IMR-90 (cell line): ENCODE measurements around the gene CENPK. TPM values are rescaled to one million over a fixed set of nuclear protein-coding genes. Genes with fewer than 3 reads are reported as not detected.

ENCODE experiments used
- ATAC-seq: fragments of 200-7000 bp; cut with Tn5 transposase; 2 replicates; pipeline ENCODE4 v1.9.1; 2020; ENCODE audit warnings: low read depth, mild to moderate bottlenecking, moderate library complexity
- BruUV-seq: library from RNA; stranded (reverse); fragments of 400-500 nt; replicated peaks from 2 replicates; lab custom pipeline; 2021; lab: Mats Ljungman, UMichigan
- CTCF ChIA-PET: fragments of 300-600 bp; formaldehyde crosslinking; extraction: SDS; loops from one replicate; lab custom pipeline; 2021; ENCODE audit warnings: antibody characterized with exemption; lab: Yijun Ruan, JAX
- POLR2A ChIA-PET: fragments of 300-600 bp; sonication (Branson Sonifier 250); formaldehyde crosslinking; loops from one replicate; lab custom pipeline; 2022; ENCODE audit warnings: antibody characterized with exemption; ENCODE audit not compliant: unreplicated experiment; lab: Charles Lee
- DNase-seq: peaks from one replicate; pipeline ENCODE4 v3.0.0; 2013
- H2AFZ ChIP-seq: replicated peaks from 2 replicates; pipeline ENCODE3; 2013; ENCODE audit warnings: low read length, mild to moderate bottlenecking; ENCODE audit not compliant: poor library complexity
- H2AK5ac ChIP-seq: 2 replicates; pipeline ENCODE4 v1.6.1; 2013; ENCODE audit warnings: low read depth, low read length, inconsistent platforms
- H2AK9ac ChIP-seq: replicated peaks from 2 replicates; pipeline ENCODE3; 2013; ENCODE audit warnings: mild to moderate bottlenecking, low read depth, low read length, moderate library complexity; ENCODE audit not compliant: poor library complexity
- H2BK120ac ChIP-seq: 2 replicates; pipeline ENCODE4 v1.6.1; 2013; ENCODE audit warnings: low read depth, low read length, inconsistent platforms
- H2BK15ac ChIP-seq: 3 replicates; pipeline ENCODE4 v1.6.1; 2013; ENCODE audit warnings: low read depth, low read length, inconsistent platforms
- H2BK20ac ChIP-seq: 2 replicates; pipeline ENCODE4 v1.6.1; 2013; ENCODE audit warnings: low read depth, mild to moderate bottlenecking, inconsistent platforms, low read length, moderate library complexity
- H2BK5ac ChIP-seq: 2 replicates; pipeline ENCODE4 v1.6.1; 2013; ENCODE audit warnings: mild to moderate bottlenecking, low read depth, low read length, inconsistent platforms; ENCODE audit not compliant: poor library complexity, severe bottlenecking
- H3K14ac ChIP-seq: replicated peaks from 2 replicates; pipeline ENCODE4 v1.6.1; 2013; ENCODE audit warnings: low read depth, low read length, inconsistent platforms
- H3K18ac ChIP-seq: 2 replicates; pipeline ENCODE4 v1.6.1; 2013; ENCODE audit warnings: low read depth, low read length, control low read depth
- H3K23ac ChIP-seq: 2 replicates; pipeline ENCODE4 v1.6.1; 2013; ENCODE audit warnings: low read depth, low read length, inconsistent platforms
- H3K27ac ChIP-seq: 2 replicates; pipeline ENCODE4 v1.5.1; 2013; ENCODE audit warnings: mild to moderate bottlenecking, control low read depth, low read length; ENCODE audit not compliant: insufficient read depth
- H3K27me3 ChIP-seq: 2 replicates; pipeline ENCODE4 v1.6.1; 2013; ENCODE audit warnings: low read length; ENCODE audit not compliant: control insufficient read depth, insufficient read depth
- H3K36me3 ChIP-seq: 2 replicates; pipeline ENCODE4 v1.6.1; 2013; ENCODE audit warnings: low read length, mixed read lengths; ENCODE audit not compliant: control insufficient read depth, insufficient read depth
- H3K4ac ChIP-seq: 2 replicates; pipeline ENCODE4 v1.6.1; 2013; ENCODE audit warnings: low read depth, low read length, inconsistent platforms
- H3K4me1 ChIP-seq: 2 replicates; pipeline ENCODE4 v1.6.1; 2013; ENCODE audit warnings: low read length, mixed read lengths; ENCODE audit not compliant: control insufficient read depth, insufficient read depth
- H3K4me2 ChIP-seq: 2 replicates; pipeline ENCODE4 v1.6.1; 2013; ENCODE audit warnings: low read depth, mild to moderate bottlenecking, control low read depth, low read length, moderate library complexity
- H3K4me3 ChIP-seq: 2 replicates; pipeline ENCODE4 v1.5.1; 2013; ENCODE audit warnings: low read depth, mild to moderate bottlenecking, control low read depth, low read length, moderate library complexity; ENCODE audit not compliant: insufficient read depth
- H3K56ac ChIP-seq: 2 replicates; pipeline ENCODE4 v1.6.1; 2013; ENCODE audit warnings: low read length, inconsistent platforms; ENCODE audit not compliant: insufficient read depth; ENCODE audit errors: extremely low read depth
- H3K79me1 ChIP-seq, 2 experiments: 2 replicates each; pipeline ENCODE4 v1.6.1; 2013; ENCODE audit warnings: low read length in 2 of 2, inconsistent platforms in 1 of 2, low read depth in 1 of 2
- H3K9ac ChIP-seq: 2 replicates; pipeline ENCODE4 v1.6.1; 2013; ENCODE audit warnings: low read depth, low read length, control low read depth
- H3K9me1 ChIP-seq: 2 replicates; pipeline ENCODE4 v1.6.1; 2013; ENCODE audit warnings: low read length, inconsistent platforms; ENCODE audit not compliant: insufficient read depth
- H3K9me3 ChIP-seq: 2 replicates; pipeline ENCODE4 v1.6.1; 2013; ENCODE audit warnings: low read length; ENCODE audit not compliant: control insufficient read depth, insufficient read depth
- H4K20me1 ChIP-seq: 2 replicates; pipeline ENCODE4 v1.6.1; 2013; ENCODE audit warnings: low read length, inconsistent platforms; ENCODE audit not compliant: insufficient read depth
- H4K5ac ChIP-seq: 2 replicates; pipeline ENCODE4 v1.6.1; 2013; ENCODE audit warnings: mild to moderate bottlenecking, low read depth, low read length, control low read depth
- H4K8ac ChIP-seq, 2 experiments: 2 replicates each; pipeline ENCODE4 v1.6.1; 2013; ENCODE audit warnings: low read depth in 2 of 2, low read length in 2 of 2, control low read depth in 1 of 2, inconsistent platforms in 1 of 2
- H4K91ac ChIP-seq: 2 replicates; pipeline ENCODE4 v1.6.1; 2013; ENCODE audit warnings: low read depth, low read length, inconsistent platforms; ENCODE audit not compliant: insufficient read depth
- CTCF ChIP-seq: conservative IDR thresholded peaks from 2 replicates; pipeline ENCODE4 v1.5.1; 2012; ENCODE audit warnings: mild to moderate bottlenecking, low read depth, low read length, improper control_type of control experiment
- POLR2A ChIP-seq: IDR thresholded peaks from 2 replicates; pipeline ENCODE4 v1.6.1; 2012; ENCODE audit warnings: mild to moderate bottlenecking, low read depth, low read length
- SMC3 ChIP-seq: fragments of 150-350 bp; IDR thresholded peaks from 2 replicates; pipeline ENCODE4 v1.6.1; 2016; ENCODE audit warnings: low read depth, mild to moderate bottlenecking, antibody characterized with exemption, low read length, moderate library complexity
- WGBS, 2 experiments: methylation state at CpG; one replicate each; pipeline versions ENCODE4 v1.1.5 to v1.1.7; 2013; ENCODE audit warnings: missing lambda C conversion rate in 2 of 2; ENCODE audit not compliant: insufficient read length in 1 of 2; ENCODE audit errors: extremely low coverage in 2 of 2; 5-methylcytosine and 5-hydroxymethylcytosine counted together
- dilution Hi-C: fragments of 300-500 bp; cut with HindIII; formaldehyde crosslinking; loops from one replicate; pipeline ENCODE4 v1.14.3; 2018; ENCODE audit warnings: low sequenced_read_pairs; ENCODE audit not compliant: unreplicated experiment
- in situ Hi-C: fragments of 300-500 bp; cut with MboI; formaldehyde crosslinking; loops from 3 replicates; pipeline ENCODE4 v1.14.3; 2019; ENCODE audit warnings: low sequenced_read_pairs, inconsistent platforms, mixed read lengths
- intact Hi-C: fragments of 100-400 bp; cut with micrococcal nuclease; formaldehyde crosslinking; loops from 2 replicates; pipeline ENCODE4 v1.10.0; 2022
- polyA plus RNA-seq, 3 experiments: library from polyadenylated mRNA; depleted of rRNA; stranded (reverse); fragments of >200 nt; gene quantifications; 2 replicates each; pipeline ENCODE4 v1.2.3, GENCODE V29; 2012; ENCODE audit warnings: low replicate concordance in 1 of 3
- total RNA-seq: library from RNA; depleted of rRNA; stranded (reverse); fragments of >200 nt; gene quantifications from 2 replicates; pipeline ENCODE4 v1.2.3, GENCODE V29; 2012

Gene CENPK
- total and polyA plus RNA-seq, 2 of the 4 experiments (the other 2 are of a cell fraction): 5.6 to 9.4 TPM

- H2AK5ac ChIP-seq: no peak overlapping the region
- H3K4me2 ChIP-seq: no peak overlapping the region; the same call in 1 of the 2 replicates
- no peaks in the 10 kb centered on the region for H3K27me3 ChIP-seq
- no peaks in the 10 kb centered on the region for H4K20me1 ChIP-seq
- BruUV-seq: no TSS peak
- peak overlapping the region in 1 of 2 experiments; percentile 52; a peak in 1 of 4 replicates for H4K8ac ChIP-seq
- H3K4me3 ChIP-seq: no peak overlapping the region
- no peak overlapping the region for H2AFZ ChIP-seq
- in situ Hi-C loops (no loop called here), dilution Hi-C loops (no loop called here), intact Hi-C loops (no loop called here)
- 0 out of 2 replicates have a peak overlapping the region, but pooled peaks have one; percentile 24 for H3K14ac ChIP-seq
- no peak overlapping the region for H3K23ac ChIP-seq
- no peak overlapping the region for H2AK9ac ChIP-seq
- H3K4ac ChIP-seq: no peak overlapping the region
- H3K36me3 ChIP-seq: no peaks in the 10 kb centered on the region; the same call in 1 of the 2 replicates
- no CpG with 5 or more reads among the region's 3 CpGs for WGBS, 2 experiments
- H3K9ac ChIP-seq: no peak overlapping the region
- 0 out of 2 replicates have a peak, but pooled peaks cover 3% of the 10 kb centered on the region for H3K9me1 ChIP-seq
- no peak overlapping the region for H2BK120ac ChIP-seq
- ATAC-seq: no peak
- H2BK5ac ChIP-seq: peak overlapping the region; percentile 73
- peaks cover 5% of the 10 kb centered on the region; the same call in 1 of the 2 replicates for H3K4me1 ChIP-seq
- H3K9me3 ChIP-seq: no peaks in the 10 kb centered on the region
- POLR2A ChIA-PET: no interaction called here
- H3K56ac ChIP-seq: no peak overlapping the region
- H4K5ac ChIP-seq: no peak overlapping the region; the same call in 1 of the 2 replicates
- no peak overlapping the region for H4K91ac ChIP-seq
- DNase-seq: no peak
- H2BK20ac ChIP-seq: no peak overlapping the region
- TF ChIP-seq CTCF: no peak
- TF ChIP-seq POLR2A: no peak
- TF ChIP-seq SMC3: no peak
- CTCF ChIA-PET: interaction anchor here (0.7 kb wide), 1 partner anchor 302 kb away, joined by 3 read pairs; no protein-coding TSS in a partner anchor
- peaks cover 13 to 40% of the 10 kb centered on the region in 2 experiments for H3K79me1 ChIP-seq
- no peak overlapping the region for H3K18ac ChIP-seq
- no peak overlapping the region for H2BK15ac ChIP-seq
- H3K27ac ChIP-seq: no peak overlapping the region
Measured at GRCh38 chr5:65474130-65474711, 88.7 kb downstream of the CENPK start.
